NOMO-1 treated with dmso at 0.1 percent for 144 hours (cell line): ENCODE results near the gene JADE2.
"Not testable (repeated sequence)": the region's sequence is repeated elsewhere in the genome, so short reads cannot be mapped to it uniquely, and the experiment has no call there.

Source experiments
- DNase-seq: peaks from one replicate; lab custom pipeline; 2025; ENCODE audit not compliant: unreplicated experiment; lab: John Stamatoyannopoulos, UW

The JADE2 gene

GRCh38 chr5:134550271-134551214 is 25.1 kb downstream of the JADE2 start:
- no peak for DNase-seq

GRCh38 chr5:134551901-134552300 is 26.4 kb downstream of the JADE2 start:
- DNase-seq = no peak

- no peak for DNase-seq
Measured at GRCh38 chr5:134552301-134552700, 26.8 kb downstream of the JADE2 start.

- DNase-seq = not testable (repeated sequence)
Measured at GRCh38 chr5:134552716-134553115, 27.2 kb downstream of the JADE2 start.

GRCh38 chr5:134553821-134554267 is 28.4 kb downstream of the JADE2 start:
- DNase-seq = no peak

GRCh38 chr5:134554319-134555222 is 29.1 kb downstream of the JADE2 start:
- DNase-seq = no peak

GRCh38 chr5:134555223-134555889 is 29.9 kb downstream of the JADE2 start:
- DNase-seq = no peak

- DNase-seq = no peak
Measured at GRCh38 chr5:134555890-134556311, 30.4 kb downstream of the JADE2 start.

- DNase-seq = not testable (repeated sequence)
Measured at GRCh38 chr5:134556588-134556987, 31.1 kb downstream of the JADE2 start.

GRCh38 chr5:134556994-134557393 is 31.5 kb downstream of the JADE2 start:
- DNase-seq = no peak

GRCh38 chr5:134559672-134560071 is 34.2 kb downstream of the JADE2 start:
- DNase-seq = no peak

- no peak for DNase-seq
Measured at GRCh38 chr5:134560698-134561097, 35.2 kb downstream of the JADE2 start.

- DNase-seq = no peak
Measured at GRCh38 chr5:134561871-134562296, 36.4 kb downstream of the JADE2 start.

GRCh38 chr5:134563221-134563620 is 37.8 kb downstream of the JADE2 start:
- no peak for DNase-seq

- no peak for DNase-seq
Measured at GRCh38 chr5:134563962-134564361, 38.5 kb downstream of the JADE2 start.

- DNase-seq = no peak
Measured at GRCh38 chr5:134564396-134564795, 38.9 kb downstream of the JADE2 start.

- DNase-seq = no peak
Measured at GRCh38 chr5:134565791-134566740, 40.6 kb downstream of the JADE2 start.

- DNase-seq = no peak
Measured at GRCh38 chr5:134566741-134567221, 41.3 kb downstream of the JADE2 start.

- DNase-seq = no peak
Measured at GRCh38 chr5:134567641-134568336, 42.3 kb downstream of the JADE2 start.
